Esophagus squamous epithelium (tissue), 4 donors: ENCODE results near the gene ZNF564.

ENCODE experiments used
- POLR2A ChIP-seq, 4 donors: fragments of 450-650 bp; IDR thresholded peaks; one replicate each; pipeline ENCODE4 v1.6.1; 2017; ENCODE audit warnings: antibody characterized with exemption in 4 of 4, mild to moderate bottlenecking in 4 of 4, moderate library complexity in 3 of 4
- TF ChIP-seq, protein P1 (sequence below), 6 experiments: fragments of 450-650 bp in 4 of 6; fragments of 200-600 bp in 2 of 6; sonication (generic) in 2 of 6; IDR thresholded peaks; one replicate each; pipeline ENCODE4 v1.5.1; 2016 to 2019; ENCODE audit warnings: antibody characterized with exemption in 6 of 6, mild to moderate bottlenecking in 4 of 6, moderate library complexity in 4 of 6

DNA sequence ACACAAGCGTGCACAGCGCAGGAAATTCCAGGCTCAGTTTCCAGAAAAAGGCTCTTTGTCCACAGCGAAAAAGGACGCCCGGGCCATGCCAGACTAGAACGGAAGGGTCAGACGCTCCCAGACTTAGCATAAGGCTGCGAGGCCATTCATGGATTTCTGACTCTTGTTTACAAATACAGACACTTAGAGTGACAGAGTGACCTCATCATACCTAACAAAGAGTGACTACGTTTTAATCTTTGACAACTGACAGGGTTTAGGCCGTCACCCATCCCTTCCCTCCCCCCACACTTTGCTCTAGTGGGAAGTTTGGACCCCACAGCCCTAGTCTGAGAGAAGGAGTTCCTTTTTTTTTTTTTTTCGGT is 66.2 kb downstream of the ZNF564 start:
- TF ChIP-seq POLR2A (IDR thresholded peaks at IDR 0.05): no peak
- TF ChIP-seq, protein P1, sequence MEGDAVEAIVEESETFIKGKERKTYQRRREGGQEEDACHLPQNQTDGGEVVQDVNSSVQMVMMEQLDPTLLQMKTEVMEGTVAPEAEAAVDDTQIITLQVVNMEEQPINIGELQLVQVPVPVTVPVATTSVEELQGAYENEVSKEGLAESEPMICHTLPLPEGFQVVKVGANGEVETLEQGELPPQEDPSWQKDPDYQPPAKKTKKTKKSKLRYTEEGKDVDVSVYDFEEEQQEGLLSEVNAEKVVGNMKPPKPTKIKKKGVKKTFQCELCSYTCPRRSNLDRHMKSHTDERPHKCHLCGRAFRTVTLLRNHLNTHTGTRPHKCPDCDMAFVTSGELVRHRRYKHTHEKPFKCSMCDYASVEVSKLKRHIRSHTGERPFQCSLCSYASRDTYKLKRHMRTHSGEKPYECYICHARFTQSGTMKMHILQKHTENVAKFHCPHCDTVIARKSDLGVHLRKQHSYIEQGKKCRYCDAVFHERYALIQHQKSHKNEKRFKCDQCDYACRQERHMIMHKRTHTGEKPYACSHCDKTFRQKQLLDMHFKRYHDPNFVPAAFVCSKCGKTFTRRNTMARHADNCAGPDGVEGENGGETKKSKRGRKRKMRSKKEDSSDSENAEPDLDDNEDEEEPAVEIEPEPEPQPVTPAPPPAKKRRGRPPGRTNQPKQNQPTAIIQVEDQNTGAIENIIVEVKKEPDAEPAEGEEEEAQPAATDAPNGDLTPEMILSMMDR (IDR thresholded peaks at IDR 0.05): no peak
